ENCODE data around the gene SYT13.

SYT13 gene

GRCh38 chr11:45265969-45266675 is 20.0 kb downstream of the SYT13 start:
- H3K36me3 ChIP-seq, result no peaks in the 10 kb centered on the region
- no peaks in the 10 kb centered on the region for H4K20me1 ChIP-seq
- no peak overlapping the region for H3K9ac ChIP-seq
- peaks cover 8% of the 10 kb centered on the region for H3K4me1 ChIP-seq
- H3K27me3 ChIP-seq, result no peaks in the 10 kb centered on the region; the same call in 1 of the 2 replicates
- no peak overlapping the region for H3K4me3 ChIP-seq
- H3K27ac ChIP-seq, result no peak overlapping the region
- TF ChIP-seq Cebpa-rat (IDR thresholded peaks at IDR 0.05), result no peak
- no peak overlapping the region for H3K4me2 ChIP-seq
- H3K9me3 ChIP-seq, result 0 out of 2 replicates have a peak, but pooled peaks cover 5% of the 10 kb centered on the region

GRCh38 chr11:45264839-45265515 is 21.2 kb downstream of the SYT13 start:
- H3K9ac ChIP-seq, result no peak overlapping the region
- 0 out of 2 replicates have a peak, but pooled peaks cover 5% of the 10 kb centered on the region for H3K9me3 ChIP-seq
- H3K36me3 ChIP-seq, result no peaks in the 10 kb centered on the region
- H4K20me1 ChIP-seq, result no peaks in the 10 kb centered on the region
- H3K4me3 ChIP-seq, result no peak overlapping the region
- H3K27me3 ChIP-seq, result no peaks in the 10 kb centered on the region; the same call in 1 of the 2 replicates
- peaks cover 8% of the 10 kb centered on the region for H3K4me1 ChIP-seq
- H3K4me2 ChIP-seq, result no peak overlapping the region
- no peak for TF ChIP-seq Cebpa-rat (IDR thresholded peaks at IDR 0.05)
- H3K27ac ChIP-seq, result no peak overlapping the region

GRCh38 chr11:45263773-45264172 is 22.4 kb downstream of the SYT13 start:
- Histone ChIP-seq H3K27ac (no peak overlapping the region), H4K20me1 (no peaks in the 10 kb centered on the region), H3K4me2 (no peak overlapping the region; the same call in 1 of the 2 replicates), H3K4me1 (peaks cover 8% of the 10 kb centered on the region), H3K4me3 (no peak overlapping the region), H3K9me3 (0 out of 2 replicates have a peak, but pooled peaks cover 5% of the 10 kb centered on the region), H3K9ac (no peak overlapping the region), H3K27me3 (no peaks in the 10 kb centered on the region; the same call in 1 of the 2 replicates), H3K36me3 (no peaks in the 10 kb centered on the region)
- TF ChIP-seq Cebpa-rat (IDR thresholded peaks at IDR 0.05), result no peak

- Histone ChIP-seq H4K20me1 (no peaks in the 10 kb centered on the region), H3K4me1 (peaks cover 8% of the 10 kb centered on the region), H3K4me3 (no peak overlapping the region), H3K9ac (no peak overlapping the region), H3K36me3 (no peaks in the 10 kb centered on the region), H3K9me3 (0 out of 2 replicates have a peak, but pooled peaks cover 5% of the 10 kb centered on the region), H3K27ac (no peak overlapping the region), H3K27me3 (no peaks in the 10 kb centered on the region; the same call in 1 of the 2 replicates), H3K4me2 (no peak overlapping the region)
- TF ChIP-seq Cebpa-rat (IDR thresholded peaks at IDR 0.05), result no peak
Observed at GRCh38 chr11:45262900-45263299, 23.2 kb downstream of the SYT13 start.

DNA sequence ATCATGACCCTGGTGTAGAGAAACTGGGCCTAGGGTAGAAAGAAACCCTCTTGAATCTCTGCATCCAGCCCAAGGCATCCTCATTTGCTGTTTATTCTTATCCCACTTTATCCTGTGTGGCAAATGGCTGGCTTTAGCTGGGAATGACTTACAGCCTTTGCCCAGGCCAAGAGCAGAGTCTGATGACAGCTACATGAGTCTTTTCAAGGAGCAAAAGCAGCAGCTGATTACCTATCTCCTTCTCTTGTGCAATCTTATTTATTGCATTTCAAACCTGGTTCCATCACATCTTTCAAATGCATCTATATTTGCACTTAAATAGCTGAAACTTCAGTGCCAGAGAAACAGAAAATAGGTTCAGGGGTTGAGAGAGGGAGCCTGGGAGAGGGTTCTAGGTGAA is 26.1 kb downstream of the SYT13 start:
- Histone ChIP-seq H4K20me1 (no peaks in the 10 kb centered on the region), H3K27me3 (no peaks in the 10 kb centered on the region), H3K9ac (no peak overlapping the region), H3K4me2 (no peak overlapping the region), H3K36me3 (no peaks in the 10 kb centered on the region), H3K4me1 (peaks cover 13% of the 10 kb centered on the region), H3K9me3 (0 out of 2 replicates have a peak, but pooled peaks cover 5% of the 10 kb centered on the region), H3K27ac (no peak overlapping the region), H3K4me3 (no peak overlapping the region)
- no peak for TF ChIP-seq Cebpa-rat (IDR thresholded peaks at IDR 0.05)

DNA sequence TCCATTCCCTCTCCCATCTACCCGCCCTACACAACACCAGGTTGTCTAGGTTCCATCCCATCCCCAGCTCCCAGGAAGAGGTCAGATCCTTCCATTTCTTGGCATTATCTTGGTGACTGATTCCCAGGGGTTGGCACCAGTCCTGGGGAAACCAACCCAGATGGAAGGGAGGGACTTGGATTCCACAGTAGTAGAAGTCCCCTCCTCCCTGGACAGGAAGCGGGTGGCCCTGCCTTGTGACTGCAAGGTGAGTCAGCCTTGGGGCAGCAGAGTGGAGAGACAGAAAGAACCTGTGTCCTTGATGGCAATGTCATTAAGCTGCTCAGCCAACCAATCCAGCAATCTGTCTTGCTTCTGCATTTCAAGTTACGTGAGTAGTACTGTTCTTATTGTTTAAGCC is 26.5 kb downstream of the SYT13 start:
- Histone ChIP-seq H3K27me3 (no peaks in the 10 kb centered on the region), H4K20me1 (no peaks in the 10 kb centered on the region), H3K9me3 (0 out of 2 replicates have a peak, but pooled peaks cover 5% of the 10 kb centered on the region), H3K4me2 (no peak overlapping the region), H3K9ac (no peak overlapping the region), H3K36me3 (no peaks in the 10 kb centered on the region), H3K4me3 (no peak overlapping the region), H3K4me1 (peaks cover 13% of the 10 kb centered on the region), H3K27ac (no peak overlapping the region)
- no peak for TF ChIP-seq Cebpa-rat (IDR thresholded peaks at IDR 0.05)

DNA sequence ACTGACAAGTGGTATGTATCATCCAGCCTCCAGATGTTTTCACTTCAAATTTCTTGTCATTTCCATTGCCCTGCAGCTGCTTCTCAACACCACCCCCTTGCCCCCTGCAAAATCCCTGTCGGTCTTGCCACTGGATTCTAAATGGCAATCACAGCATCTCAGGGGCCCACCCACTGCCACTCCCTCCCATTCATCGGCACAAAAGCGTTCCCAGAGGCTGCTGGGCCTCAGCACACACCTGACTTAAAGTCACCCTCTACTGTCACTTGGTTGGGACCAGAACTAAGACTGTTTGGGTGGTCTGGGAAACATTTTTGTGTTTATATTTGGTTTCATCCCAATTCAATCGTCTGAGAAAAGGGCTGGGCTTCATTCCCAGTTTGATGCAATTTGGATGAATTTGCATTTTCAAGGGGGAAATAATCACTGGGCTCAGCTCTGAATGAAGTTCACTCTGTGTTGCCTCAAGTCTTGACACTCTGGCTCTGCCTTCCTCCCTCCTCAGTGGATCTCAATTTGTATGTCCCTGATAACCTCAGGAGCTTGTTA is 27.1 kb downstream of the SYT13 start:
- Histone ChIP-seq H3K4me2 (no peak overlapping the region), H3K9me3 (no peaks in the 10 kb centered on the region), H3K4me1 (peaks cover 9% of the 10 kb centered on the region)

GRCh38 chr11:45254070-45254469 is 32.1 kb downstream of the SYT13 start:
- Histone ChIP-seq H3K4me2 (no peak overlapping the region), H3K36me3 (no peaks in the 10 kb centered on the region), H3K9ac (no peak overlapping the region), H3K4me1 (peaks cover 12% of the 10 kb centered on the region), H4K20me1 (no peaks in the 10 kb centered on the region), H3K27ac (no peak overlapping the region), H3K9me3 (no peaks in the 10 kb centered on the region), H3K4me3 (no peak overlapping the region), H3K27me3 (no peaks in the 10 kb centered on the region)
- TF ChIP-seq Cebpa-rat (IDR thresholded peaks at IDR 0.05), result no peak

More for the DNA sequence above, 27.1 kb downstream of the SYT13 start:
- no peak overlapping the region for H3K9ac ChIP-seq
- no peaks in the 10 kb centered on the region for H4K20me1 ChIP-seq
- no peaks in the 10 kb centered on the region for H3K27me3 ChIP-seq
- no peaks in the 10 kb centered on the region for H3K36me3 ChIP-seq
- no peak for TF ChIP-seq Cebpa-rat (IDR thresholded peaks at IDR 0.05)
- no peak overlapping the region for H3K4me3 ChIP-seq
- H3K27ac ChIP-seq, result no peak overlapping the region

DNA sequence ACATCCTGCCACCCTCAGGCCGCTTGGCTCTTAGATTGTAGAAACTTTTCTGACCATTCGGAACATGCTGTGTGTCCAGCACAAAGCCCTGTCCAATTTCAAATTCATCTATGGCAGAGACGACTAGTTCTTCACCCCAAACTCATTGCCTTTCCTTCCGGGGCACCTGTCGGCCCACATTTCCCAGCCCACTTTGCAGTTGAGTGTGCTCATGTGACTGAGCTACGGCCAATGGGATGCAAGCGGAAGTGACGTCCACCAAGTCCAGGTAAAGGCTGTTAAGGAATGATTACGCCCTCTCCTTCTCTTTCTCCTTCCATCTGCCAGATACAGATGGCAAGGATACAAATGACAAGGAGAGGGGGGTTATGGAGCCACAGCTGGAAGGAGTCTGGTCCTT is 32.5 kb downstream of the SYT13 start:
- H3K4me1 ChIP-seq, result peaks cover 12% of the 10 kb centered on the region
- no peak overlapping the region for H3K27ac ChIP-seq
- H3K4me3 ChIP-seq, result no peak overlapping the region
- H3K9me3 ChIP-seq, result no peaks in the 10 kb centered on the region
- no peaks in the 10 kb centered on the region for H3K27me3 ChIP-seq
- no peaks in the 10 kb centered on the region for H4K20me1 ChIP-seq
- no peak overlapping the region for H3K9ac ChIP-seq
- no peak overlapping the region for H3K4me2 ChIP-seq
- no peaks in the 10 kb centered on the region for H3K36me3 ChIP-seq
- no peak for TF ChIP-seq Cebpa-rat (IDR thresholded peaks at IDR 0.05)

- no peak overlapping the region for H3K4me2 ChIP-seq
- TF ChIP-seq Cebpa-rat (IDR thresholded peaks at IDR 0.05), result no peak
- no peaks in the 10 kb centered on the region for H3K27me3 ChIP-seq
- H3K4me3 ChIP-seq, result no peak overlapping the region
- no peaks in the 10 kb centered on the region for H3K9me3 ChIP-seq
- no peak overlapping the region for H3K9ac ChIP-seq
- peaks cover 12% of the 10 kb centered on the region for H3K4me1 ChIP-seq
- no peaks in the 10 kb centered on the region for H4K20me1 ChIP-seq
- H3K36me3 ChIP-seq, result no peaks in the 10 kb centered on the region
- H3K27ac ChIP-seq, result no peak overlapping the region
Observed at GRCh38 chr11:45252877-45253276, 33.3 kb downstream of the SYT13 start.
